GM12891 (cell line): ENCODE results near the gene GREB1.

Experiments used
- PAX5 ChIP-seq: IDR thresholded peaks from 2 replicates; pipeline ENCODE4 v1.6.1; 2011; ENCODE audit warnings: low read length, moderate library complexity, mild to moderate bottlenecking; ENCODE audit not compliant: insufficient read depth, severe bottlenecking
- POLR2A ChIP-seq: IDR thresholded peaks from 2 replicates; pipeline ENCODE4 v1.6.1; 2011; ENCODE audit warnings: low read depth, low read length, control low read depth
- POLR2AphosphoS5 ChIP-seq: IDR thresholded peaks from 2 replicates; pipeline ENCODE4 v1.6.1; 2011; ENCODE audit warnings: low read depth, low read length, control low read depth

GRCh38 chr2:11658208-11659114 is 124.6 kb downstream of the GREB1 start:
- TF ChIP-seq POLR2A: no peak
- TF ChIP-seq POLR2AphosphoS5: no peak
- no peak for TF ChIP-seq PAX5
